Stimulated activated CD4-positive, alpha-beta T cell treated with anti-CD3 and anti-CD28 coated beads, Interleukin-4, amount 100 ng/mL, for 4 hours (primary cell): Measurements from ENCODE around the gene LHX1.
A peak's percentile ranks its signal among the peaks of the same experiment; 100 is the strongest.

Experiments used
- DNase-seq, 2 experiments: peaks; one replicate each; pipeline ENCODE4 v3.0.0-alpha.2; 2020

Gene LHX1

GRCh38 chr17:36937001-36937958 lies at the start of gene LHX1:
Gene LHX1 (plus strand): TSS chr17:36937475. CDS start chr17:36938198, 723 bp downstream.
- no peak for DNase-seq

GRCh38 chr17:36888236-36888951 lies 48.9 kb upstream of the LHX1 start:
- no peak for DNase-seq

- DNase-seq: no peak
Measured at GRCh38 chr17:36889770-36890349, 47.4 kb upstream of the LHX1 start.

- DNase-seq: no peak
Measured at GRCh38 chr17:36890398-36891168, 46.7 kb upstream of the LHX1 start.

GRCh38 chr17:36892112-36892838 lies 45.0 kb upstream of the LHX1 start:
- DNase-seq: no peak

- DNase-seq: no peak
Measured at GRCh38 chr17:36894177-36894576, 43.1 kb upstream of the LHX1 start.

GRCh38 chr17:36894925-36895324 lies 42.4 kb upstream of the LHX1 start:
- DNase-seq: no peak

- DNase-seq: no peak
Measured at GRCh38 chr17:36899250-36900159, 37.8 kb upstream of the LHX1 start.

GRCh38 chr17:36900160-36900512 lies 37.1 kb upstream of the LHX1 start:
- DNase-seq: no peak

GRCh38 chr17:36901506-36901905 lies 35.8 kb upstream of the LHX1 start:
- DNase-seq: no peak

GRCh38 chr17:36907407-36907806 lies 29.9 kb upstream of the LHX1 start:
- DNase-seq: no peak

- no peak for DNase-seq
Measured at GRCh38 chr17:36910513-36910912, 26.8 kb upstream of the LHX1 start.

- DNase-seq: no peak
Measured at GRCh38 chr17:36911001-36911400, 26.3 kb upstream of the LHX1 start.

- no peak for DNase-seq
Measured at GRCh38 chr17:36913132-36913531, 24.1 kb upstream of the LHX1 start.

GRCh38 chr17:36918211-36918691 lies 19.0 kb upstream of the LHX1 start:
- DNase-seq: no peak

- DNase-seq: no peak
Measured at GRCh38 chr17:36919407-36919968, 17.8 kb upstream of the LHX1 start.

- DNase-seq: no peak
Measured at GRCh38 chr17:36920032-36921005, 17.0 kb upstream of the LHX1 start.

- peak; percentile 53 to 74 for DNase-seq
Measured at GRCh38 chr17:36921095-36921851, 16.0 kb upstream of the LHX1 start.

GRCh38 chr17:36922175-36922574 lies 15.1 kb upstream of the LHX1 start:
- DNase-seq: no peak
